Stimulated activated CD8-positive, alpha-beta memory T cell treated with anti-CD3 and anti-CD28 coated beads, Interleukin-15, amount 100 ng/mL, for 48 hours (primary cell): ENCODE results near the gene COG7.

Source experiments
- DNase-seq, 2 donors: peaks; one replicate each; pipeline ENCODE4 v3.0.0-alpha.2; 2020; ENCODE audit warnings: low read depth in 2 of 2

Gene COG7

DNA sequence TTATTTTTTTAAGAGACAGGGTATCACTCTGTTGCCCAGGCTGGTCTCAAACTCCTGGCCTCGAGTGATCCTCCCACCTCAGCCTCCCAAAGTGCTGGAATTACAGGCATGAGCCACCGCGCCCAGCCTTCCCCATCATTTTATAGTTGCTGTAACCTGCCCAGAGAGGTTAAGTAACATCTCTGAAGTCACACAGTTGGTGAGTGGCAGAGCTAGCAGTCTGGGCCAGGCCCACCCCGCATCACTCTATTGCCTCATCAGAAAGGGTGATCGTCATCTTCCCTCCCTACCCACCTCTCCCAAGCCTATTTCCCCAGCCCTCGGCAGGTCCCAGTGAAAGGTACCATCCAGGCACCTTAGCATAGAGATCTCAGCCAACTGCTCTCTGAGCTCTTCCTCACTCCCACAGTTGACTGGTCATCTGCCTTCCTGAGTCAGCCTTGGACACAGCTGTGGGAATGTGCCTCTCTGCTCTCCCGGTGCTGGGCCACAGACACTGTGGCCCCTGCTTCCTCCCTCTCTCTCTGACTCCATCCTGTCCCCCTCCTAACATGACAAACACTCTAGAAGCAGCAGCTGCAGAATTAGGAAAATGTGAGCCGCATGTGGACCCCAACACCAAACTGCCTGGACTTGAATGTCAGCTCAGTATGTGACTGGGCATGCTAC lies 93.8 kb downstream of the COG7 start:
- no peak for DNase-seq

DNA sequence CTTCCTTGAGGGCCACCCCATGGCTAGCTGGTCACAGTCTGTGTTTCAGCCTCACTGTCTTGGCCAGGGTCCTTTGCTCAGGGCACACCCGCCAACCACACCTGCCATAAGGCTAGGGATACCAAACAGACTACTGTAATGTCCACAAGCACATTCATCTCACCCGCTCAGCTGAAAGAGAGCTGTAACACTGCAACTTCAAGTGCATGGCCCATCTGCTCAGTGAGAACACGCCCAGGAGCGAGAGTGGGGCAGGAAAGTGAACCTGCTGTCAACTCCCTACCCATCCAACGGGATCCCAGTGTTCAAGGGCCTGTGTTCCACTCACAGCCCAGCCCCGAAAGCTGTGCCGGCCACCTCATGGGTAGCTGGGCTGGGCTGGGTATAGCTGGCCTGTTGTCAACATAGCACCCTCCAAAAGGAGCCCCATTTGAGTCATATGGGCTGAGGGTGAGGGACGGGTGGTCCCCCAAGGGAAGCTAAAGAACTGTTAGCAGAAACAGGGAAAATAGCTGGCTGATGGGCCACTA lies 95.2 kb downstream of the COG7 start:
- DNase-seq: no peak

DNA sequence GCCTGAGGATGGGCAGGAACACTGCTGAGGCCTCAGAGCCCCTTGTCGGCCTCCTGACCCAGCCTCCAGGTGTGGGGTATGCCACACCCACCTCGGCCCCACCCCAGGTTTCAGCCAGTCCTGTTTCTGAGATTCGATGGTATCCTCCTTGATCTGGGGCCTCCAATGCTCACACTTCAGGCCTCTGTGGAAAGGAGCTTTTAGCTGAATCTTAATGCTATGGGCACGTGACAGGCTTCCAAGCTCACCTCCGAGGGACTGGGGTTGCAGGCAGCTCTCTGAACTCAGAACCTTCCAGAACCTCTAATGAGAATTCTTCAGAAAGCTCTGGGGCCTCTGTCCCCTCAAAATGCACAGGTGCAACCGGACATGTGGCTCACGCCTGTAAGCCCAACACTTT lies 96.0 kb downstream of the COG7 start:
- no peak for DNase-seq

GRCh38 chr16:23355106-23355670 lies 97.8 kb downstream of the COG7 start:
- no peak for DNase-seq

DNA sequence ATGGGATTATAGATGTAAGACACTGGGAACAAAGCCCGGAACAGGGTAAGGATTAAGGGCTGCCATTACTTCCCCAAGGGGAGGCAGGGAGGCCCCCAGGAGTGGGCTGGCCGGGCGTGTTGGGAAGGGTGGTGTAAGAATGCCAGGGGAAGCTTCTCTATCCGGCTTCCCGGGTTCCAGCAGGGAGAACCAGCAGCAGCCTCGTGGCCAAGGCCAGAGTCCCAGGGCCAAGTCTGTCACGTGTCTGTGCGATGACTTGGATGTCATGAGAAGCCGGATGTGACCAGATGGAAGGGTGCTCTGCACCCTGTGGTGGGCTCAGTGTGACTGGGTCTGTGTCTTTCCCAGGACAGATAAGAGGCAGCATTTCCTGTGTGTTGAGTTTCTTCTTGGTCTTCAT lies 98.7 kb downstream of the COG7 start:
- no peak for DNase-seq

GRCh38 chr16:23353440-23353839 lies 99.5 kb downstream of the COG7 start:
- no peak for DNase-seq

DNA sequence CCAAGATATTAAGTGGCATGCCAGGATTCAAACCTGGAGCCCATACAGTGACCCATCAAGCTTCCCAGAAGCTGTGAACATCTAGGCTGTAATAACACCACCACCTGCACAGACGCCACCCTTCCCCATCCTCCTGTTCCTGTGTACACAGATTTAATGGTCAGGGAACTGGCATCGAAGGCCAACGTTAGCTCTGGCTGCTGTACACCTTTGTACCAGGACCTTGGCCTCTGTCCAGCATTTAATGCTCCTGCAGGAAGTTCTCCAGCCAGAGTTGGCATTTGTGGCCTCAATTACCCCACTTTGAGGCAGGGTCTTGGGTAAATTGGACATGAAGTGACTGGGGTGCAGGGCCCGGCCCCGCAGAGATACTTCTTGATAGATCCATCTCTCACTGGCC lies 101.6 kb downstream of the COG7 start:
- DNase-seq: no peak

- DNase-seq: no peak
Measured at GRCh38 chr16:23348579-23349469, 104.2 kb downstream of the COG7 start.

- DNase-seq: no peak
Measured at GRCh38 chr16:23345237-23345636, 107.8 kb downstream of the COG7 start.

DNA sequence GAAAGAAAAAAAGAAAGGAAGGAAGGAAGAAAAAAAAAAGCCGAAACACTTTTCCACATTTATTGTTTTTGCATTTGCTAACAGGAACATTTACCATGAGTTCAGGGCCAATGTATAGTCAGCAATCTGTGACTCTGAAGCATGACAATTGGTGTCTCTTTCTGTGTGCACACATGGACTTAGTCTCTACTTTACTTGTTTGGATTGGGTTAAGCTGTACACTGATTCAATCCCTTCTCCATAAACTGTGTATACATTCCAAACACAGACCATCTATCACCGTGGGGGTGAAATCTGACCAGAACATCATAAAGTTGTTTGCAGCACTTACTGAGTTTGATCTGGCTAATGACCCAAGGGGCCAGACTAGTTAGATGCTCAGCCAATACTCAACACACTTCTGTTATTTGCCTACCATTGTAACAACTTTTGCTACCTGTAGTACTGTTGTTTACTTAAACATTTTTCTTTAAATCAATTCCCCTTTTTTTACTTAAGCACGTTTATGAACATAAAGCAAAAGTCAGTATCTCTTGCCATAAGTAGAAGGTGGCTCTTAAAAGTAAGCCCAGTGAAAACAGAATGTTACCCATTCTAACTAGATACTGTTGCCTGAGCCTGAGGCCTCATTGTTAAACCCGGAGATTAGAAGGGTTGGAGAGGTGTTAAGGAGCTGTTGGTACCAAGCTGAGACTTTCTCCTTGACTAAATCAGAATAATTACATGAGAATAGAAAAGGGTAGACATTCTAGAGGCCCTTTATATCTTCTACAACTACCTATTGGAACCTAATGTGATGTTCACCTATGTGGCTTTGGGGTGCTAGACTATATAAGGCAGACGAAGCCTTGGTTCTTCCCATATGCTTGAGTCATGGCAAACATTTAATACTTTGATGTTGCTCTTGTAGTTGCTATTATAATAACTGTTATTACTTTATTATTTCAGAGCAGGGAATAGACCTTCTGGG lies 109.1 kb downstream of the COG7 start:
- DNase-seq: no peak

GRCh38 chr16:23342083-23342640 lies 110.8 kb downstream of the COG7 start:
- no peak for DNase-seq

DNA sequence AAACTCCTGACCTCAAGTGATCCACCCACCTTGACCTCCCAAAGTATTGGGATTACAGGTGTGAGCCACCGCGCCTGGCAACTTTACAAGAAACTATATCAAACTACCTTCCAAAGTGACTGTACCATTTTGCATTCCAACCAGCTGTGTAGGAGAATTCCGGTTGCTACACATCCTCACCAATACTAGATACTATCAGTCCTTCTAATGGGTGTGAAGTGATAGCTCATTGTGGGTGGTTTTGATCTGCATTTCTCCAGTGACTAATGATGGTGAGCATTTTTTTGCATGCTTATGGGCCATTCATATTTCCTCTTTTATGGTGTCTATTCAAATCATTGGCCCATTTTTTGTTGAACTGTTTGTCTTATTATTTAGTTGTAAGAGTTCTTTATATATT lies 113.2 kb downstream of the COG7 start:
- DNase-seq: no peak
